ENCODE results near the gene DENND2A.
"Not testable (repeated sequence)": the region's sequence is repeated elsewhere in the genome, so short reads cannot be mapped to it uniquely, and the experiment has no call there.

The DENND2A gene

GRCh38 chr7:140541176-140541512, 99.5 kb downstream of the DENND2A start:
- no peak for DNase-seq

DNA sequence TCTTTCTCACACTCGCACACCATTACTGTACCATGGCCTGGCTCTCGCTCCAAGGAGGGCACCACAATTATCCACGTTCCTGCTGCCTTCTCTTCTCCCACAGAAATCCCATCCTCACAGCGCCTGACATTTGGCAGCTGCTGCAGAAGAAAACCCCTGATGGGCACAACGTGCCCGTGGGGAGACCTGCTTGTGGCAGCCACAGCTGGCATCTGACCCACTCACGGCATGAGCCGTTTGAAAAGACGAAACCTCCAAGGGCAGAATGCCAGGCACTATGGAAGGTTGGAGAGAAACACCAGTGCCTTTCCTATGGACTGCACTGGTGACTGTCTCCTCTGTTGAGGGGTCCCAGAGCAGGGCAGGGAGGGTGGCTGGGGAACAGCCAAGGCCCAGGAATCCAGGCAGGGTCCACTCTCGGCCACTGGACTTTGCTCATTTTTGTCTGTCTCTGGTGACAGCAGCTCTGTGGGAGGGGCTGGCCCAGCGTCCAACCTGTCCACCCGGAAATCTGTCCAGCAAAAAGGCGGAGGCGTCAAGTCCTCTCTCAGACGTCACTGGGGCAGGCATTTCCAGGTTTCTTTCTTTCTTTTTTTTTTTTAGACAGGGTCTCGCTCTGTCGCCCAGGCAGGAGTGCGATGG, 100.4 kb downstream of the DENND2A start:
- DNase-seq = no peak

DNA sequence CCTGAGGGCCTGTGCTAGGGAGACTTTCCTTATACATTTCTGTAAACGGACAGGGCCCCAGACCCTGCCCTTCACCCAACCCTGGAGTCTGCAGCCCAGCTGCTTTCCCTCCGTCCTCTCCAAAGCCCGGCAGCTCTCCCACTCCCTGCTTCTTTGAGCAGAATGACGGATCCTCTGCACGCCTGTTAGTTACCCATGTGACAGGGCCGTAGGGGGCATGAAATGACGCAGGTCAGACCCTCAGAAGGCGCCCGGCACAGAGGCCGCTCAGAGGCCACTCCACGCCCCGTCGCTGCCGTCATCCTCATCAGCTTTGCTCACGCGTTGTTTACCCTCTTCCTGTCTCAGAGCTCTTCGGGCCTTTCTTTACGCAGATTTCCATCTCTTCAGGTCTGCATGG, 101.2 kb downstream of the DENND2A start:
- DNase-seq = no peak

GRCh38 chr7:140537750-140538482, 102.7 kb downstream of the DENND2A start:
- DNase-seq = no peak

GRCh38 chr7:140534743-140535142, 105.9 kb downstream of the DENND2A start:
- no peak for DNase-seq

GRCh38 chr7:140533394-140533872, 107.2 kb downstream of the DENND2A start:
- no peak for DNase-seq

DNA sequence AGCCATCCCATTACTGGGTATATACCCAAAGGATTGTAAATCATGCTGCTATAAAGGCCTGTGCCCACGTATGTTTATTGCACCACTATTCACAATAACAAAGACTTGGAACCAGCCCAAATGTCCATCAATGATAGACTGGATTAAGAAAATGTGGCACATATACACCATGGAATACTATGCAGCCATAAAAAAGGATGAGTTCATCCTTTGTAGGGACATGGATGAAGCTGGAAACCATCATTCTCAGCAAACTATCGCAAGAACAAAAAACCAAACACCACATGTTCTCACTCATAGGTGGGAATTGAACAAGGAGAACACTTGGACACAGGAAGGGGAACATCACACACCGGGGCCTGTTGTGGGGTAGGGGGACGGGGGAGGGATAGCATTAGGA, 111.2 kb downstream of the DENND2A start:
- not testable (repeated sequence) for DNase-seq

- DNase-seq = no peak
Observed at GRCh38 chr7:140526787-140527664, 113.6 kb downstream of the DENND2A start.

- DNase-seq = no peak
Observed at GRCh38 chr7:140526214-140526613, 114.4 kb downstream of the DENND2A start.

- DNase-seq = no peak
Observed at GRCh38 chr7:140525743-140526142, 114.9 kb downstream of the DENND2A start.

DNA sequence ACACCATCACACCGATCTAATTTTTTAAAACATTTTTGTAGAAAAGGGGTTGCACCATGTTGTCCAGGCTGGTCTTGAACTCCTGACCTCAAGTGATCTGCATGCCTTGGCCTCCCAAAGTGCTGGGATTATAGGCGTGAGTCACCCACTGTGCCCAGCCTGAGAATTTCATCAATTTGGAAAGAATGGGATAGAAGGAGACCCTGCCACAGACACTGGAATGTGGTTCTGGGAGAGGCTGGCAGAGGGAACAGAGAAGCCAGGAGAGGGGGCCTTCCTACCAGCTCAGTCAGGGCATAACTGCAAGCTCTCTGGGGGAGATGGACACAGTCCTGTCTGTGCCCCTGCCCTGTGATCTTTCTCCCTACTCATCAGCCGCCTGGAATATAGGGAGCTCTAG, 119.2 kb downstream of the DENND2A start:
- no peak for DNase-seq

DNA sequence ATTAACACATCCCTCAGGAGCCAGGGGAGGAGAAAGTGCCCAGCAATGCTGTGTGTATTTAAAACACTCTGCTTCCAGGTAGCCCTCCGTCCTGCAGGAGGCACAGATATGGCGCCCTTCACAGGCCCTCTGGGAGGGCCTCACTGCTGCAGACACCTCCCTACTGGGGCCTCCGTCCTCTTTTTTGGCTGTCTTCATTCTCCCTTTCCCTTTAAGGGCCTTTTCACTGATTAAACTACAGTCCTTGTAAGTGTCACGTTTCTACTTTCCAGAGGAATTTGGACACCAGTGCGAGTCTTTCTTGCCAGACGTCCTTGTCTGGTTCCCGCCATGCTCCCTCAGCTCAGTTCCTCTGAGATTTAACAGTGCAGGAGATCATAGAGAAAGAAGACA, 121.6 kb downstream of the DENND2A start:
- no peak for DNase-seq

GRCh38 chr7:140518370-140519006, 122.1 kb downstream of the DENND2A start:
- DNase-seq = no peak

DNA sequence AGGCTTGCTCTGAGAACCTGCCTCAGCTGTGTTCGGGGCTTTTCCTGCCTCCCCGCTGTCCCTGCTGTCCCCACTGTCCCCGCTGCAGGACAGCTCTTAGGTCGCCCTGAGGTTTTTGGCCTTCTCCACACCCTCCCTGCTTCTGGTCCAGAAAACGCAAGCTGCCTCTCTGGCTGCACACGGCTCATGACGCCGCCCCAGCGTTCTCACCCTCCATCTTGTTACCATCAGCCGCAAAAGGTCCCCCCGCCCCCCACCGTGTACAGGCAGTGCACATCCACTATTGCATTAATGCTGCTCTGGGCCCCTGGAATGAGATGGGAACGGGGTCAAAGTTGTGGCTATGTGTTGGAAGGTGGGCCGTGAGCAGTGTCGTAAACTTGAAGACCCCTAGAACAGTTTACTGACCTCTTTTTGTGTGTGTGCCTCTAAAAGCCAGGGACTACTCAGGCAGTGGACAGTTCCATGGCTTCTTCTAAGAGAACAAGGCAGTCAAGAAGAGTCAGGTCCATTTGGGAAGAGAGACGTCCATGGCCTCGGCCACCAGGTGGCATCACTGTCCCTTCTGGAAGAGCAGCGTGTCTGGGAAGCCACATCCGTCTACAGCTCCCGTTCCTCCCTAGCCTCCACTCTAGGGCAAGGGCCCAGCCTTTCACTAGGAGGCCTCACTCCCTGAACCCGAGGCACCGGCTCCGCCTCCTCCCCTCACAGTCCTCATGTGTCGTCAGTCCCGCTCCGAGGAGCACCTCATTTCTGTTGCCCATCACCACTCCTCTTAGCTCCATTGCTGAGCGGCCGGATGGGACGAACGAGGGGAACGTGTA, 122.9 kb downstream of the DENND2A start:
- peak; percentile 79 to 87 for DNase-seq

- DNase-seq = no peak
Observed at GRCh38 chr7:140512317-140513000, 128.2 kb downstream of the DENND2A start.

- no peak for DNase-seq
Observed at GRCh38 chr7:140509789-140510188, 130.8 kb downstream of the DENND2A start.

DNA sequence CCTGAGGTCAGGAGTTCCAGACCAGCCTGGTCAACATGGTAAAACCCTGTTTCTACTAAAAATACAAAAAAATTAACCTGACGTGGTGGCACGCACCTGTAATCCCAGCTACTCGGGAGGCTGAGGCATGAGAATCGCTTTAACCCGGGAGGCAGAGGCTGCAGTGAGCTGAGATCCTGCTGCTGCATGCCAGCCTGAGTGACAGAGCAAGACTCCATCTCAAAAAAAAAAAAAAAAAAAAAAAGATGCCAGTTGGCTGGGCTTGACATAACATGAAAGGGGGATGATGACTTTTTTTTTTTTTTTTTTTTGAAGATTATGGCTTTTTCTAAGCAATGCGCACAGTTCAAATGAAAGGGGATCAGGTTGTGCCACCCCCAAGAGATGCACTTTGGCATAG, 133.1 kb downstream of the DENND2A start:
- not testable (repeated sequence) for DNase-seq

DNA sequence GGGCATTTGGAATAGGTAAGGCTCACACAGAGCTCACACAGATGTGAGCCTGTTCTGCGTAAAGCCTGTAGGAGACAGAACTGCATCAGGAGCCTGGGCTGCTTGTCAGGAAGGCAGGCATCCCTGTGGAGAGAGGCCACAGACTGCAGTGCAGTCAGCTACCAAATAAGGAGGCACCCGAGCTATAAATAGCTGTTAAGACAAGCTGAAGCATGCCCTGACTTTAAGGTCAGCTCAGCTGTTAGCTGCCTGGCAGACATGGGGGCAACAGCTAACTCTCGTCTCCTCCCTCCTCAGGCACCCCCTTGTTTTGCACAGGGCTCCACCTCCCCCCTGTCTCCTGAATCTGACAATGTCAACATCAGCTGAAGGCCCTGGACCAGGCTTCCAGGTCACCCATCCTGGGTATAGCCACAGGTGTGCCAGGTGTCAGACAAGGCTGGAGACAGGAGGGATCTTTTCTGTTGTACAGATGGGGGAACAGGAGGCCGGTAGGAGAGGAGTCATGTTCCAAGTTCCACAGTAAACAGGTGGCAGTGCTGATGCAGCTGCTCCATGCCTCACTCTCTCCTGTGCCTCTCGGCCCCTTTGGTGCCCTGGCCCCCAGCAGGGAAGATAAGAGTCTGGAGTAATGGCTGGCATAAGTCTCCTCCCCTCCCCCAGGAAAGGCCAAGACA, 133.7 kb downstream of the DENND2A start:
- DNase-seq = no peak

- DNase-seq = no peak
Observed at GRCh38 chr7:140501966-140502365, 138.6 kb downstream of the DENND2A start.

DNA sequence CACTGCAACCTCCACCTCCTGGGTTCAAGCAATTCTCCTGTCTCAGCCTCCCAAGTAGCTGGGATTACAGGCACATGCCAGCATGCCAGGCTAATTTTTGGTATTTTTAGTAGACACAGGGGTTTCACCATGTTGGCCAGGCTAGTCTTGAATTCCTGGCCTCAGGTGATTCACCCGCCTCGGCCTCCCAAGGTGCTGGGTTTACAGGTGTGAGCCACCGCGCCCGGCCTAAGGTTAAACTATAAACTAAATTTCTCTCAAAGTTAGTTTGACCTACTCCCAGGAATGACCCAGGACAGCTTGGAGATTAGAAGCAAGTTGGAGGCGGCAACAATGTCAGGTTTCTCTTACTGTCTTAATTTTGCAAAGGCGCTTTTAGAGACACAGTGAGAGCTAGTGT, 142.8 kb downstream of the DENND2A start:
- not testable (repeated sequence) for DNase-seq

Data from inflammatory macrophage (primary cell).